ENCODE measurements around the gene CCL16.
"Not testable (repeated sequence)": the region's sequence is repeated elsewhere in the genome, so short reads cannot be mapped to it uniquely, and the experiment has no call there.

DNA sequence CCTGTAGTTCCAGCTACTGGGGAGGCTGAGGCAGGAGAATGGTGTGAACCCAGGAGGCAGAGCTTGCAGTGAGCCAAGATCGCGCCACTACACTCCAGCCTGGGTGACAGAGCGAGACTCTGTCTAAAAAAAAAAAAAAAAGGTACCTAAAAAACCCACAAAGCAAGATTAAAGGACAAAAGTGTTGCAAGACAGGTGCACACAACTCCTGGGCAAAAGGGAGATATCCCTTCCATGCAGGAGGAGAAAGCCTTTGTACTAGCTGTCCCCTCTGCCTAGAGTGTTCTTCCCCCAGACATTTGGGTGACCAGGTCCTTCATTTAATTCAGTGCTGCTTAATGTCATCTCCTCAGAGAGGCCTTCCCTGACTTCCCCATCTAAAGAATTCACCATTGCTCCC is 42.8 kb downstream of the CCL16 start:
- TF ChIP-seq, protein P1, sequence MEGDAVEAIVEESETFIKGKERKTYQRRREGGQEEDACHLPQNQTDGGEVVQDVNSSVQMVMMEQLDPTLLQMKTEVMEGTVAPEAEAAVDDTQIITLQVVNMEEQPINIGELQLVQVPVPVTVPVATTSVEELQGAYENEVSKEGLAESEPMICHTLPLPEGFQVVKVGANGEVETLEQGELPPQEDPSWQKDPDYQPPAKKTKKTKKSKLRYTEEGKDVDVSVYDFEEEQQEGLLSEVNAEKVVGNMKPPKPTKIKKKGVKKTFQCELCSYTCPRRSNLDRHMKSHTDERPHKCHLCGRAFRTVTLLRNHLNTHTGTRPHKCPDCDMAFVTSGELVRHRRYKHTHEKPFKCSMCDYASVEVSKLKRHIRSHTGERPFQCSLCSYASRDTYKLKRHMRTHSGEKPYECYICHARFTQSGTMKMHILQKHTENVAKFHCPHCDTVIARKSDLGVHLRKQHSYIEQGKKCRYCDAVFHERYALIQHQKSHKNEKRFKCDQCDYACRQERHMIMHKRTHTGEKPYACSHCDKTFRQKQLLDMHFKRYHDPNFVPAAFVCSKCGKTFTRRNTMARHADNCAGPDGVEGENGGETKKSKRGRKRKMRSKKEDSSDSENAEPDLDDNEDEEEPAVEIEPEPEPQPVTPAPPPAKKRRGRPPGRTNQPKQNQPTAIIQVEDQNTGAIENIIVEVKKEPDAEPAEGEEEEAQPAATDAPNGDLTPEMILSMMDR (IDR thresholded peaks at IDR 0.05): not testable (repeated sequence)
- not testable (repeated sequence) for TF ChIP-seq EZH2 (IDR thresholded peaks at IDR 0.05; ENCODE audit: borderline replicate concordance, insufficient read depth, low read depth, low read length, poor library complexity, severe bottlenecking)
